ENCODE measurements around the gene PLEKHJ1.

PLEKHJ1 gene

DNA sequence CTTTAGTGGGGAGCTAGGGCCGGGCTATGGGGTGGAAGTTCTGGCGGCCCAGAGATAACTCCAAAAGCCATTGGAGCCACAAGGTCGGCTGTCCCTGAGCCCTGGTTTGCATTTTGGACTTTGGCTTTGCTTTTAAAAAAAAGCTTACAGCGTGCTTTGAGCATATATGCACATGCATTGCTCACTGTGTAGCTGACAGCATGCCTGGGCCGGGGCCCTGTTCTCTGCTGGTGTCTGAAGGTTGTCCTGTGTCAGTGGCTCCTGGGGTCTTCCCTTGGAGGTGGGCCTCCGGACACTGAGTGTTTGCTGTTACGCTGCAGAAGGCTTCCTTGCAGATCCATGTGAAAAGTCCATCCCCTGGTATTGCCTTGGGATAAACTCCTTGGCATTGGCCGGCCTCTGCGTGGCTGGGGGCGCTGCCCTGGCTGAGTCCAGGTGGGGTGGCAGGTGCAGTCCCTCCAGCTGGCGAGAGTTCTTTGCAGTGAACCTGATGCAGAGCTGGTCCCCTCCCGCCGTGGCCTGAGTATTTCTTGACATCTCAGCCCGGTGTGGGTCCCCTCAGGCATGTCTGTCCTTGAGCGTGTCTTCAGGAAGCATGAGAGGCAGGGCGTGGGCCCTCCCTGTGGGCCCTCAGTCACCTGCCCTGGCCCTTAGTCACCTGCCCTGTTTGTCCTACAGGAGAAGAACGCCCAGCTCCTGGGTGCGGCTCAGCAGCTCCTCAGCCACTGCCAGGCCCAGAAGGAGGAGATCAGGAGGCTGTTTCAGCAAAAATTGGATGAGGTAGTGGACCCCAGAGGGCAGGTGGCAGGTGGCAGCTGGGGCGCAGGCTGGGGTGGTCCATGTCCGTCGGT lies 23.0 kb downstream of the PLEKHJ1 start:
- Histone ChIP-seq H3K79me2 (ENCODE audit: insufficient read depth, low read depth) (no peaks in the 10 kb centered on the region), H3K4me3 (IDR thresholded peaks at IDR 0.05; ENCODE audit: insufficient read depth, low read depth, low read length) (no peak overlapping the region), H3K36me3 (ENCODE audit: insufficient read depth) (no peaks in the 10 kb centered on the region), H2AFZ (ENCODE audit: low read depth) (no peak overlapping the region), H4K20me1 (ENCODE audit: insufficient read depth) (no peaks in the 10 kb centered on the region), H3K4me2 (no peak overlapping the region), H3K9ac (no peak overlapping the region), H3K4me1 (ENCODE audit: low read depth, poor library complexity, severe bottlenecking) (no peaks in the 10 kb centered on the region), H3K27me3 (ENCODE audit: insufficient read depth, low read depth) (no peaks in the 10 kb centered on the region), H3K27ac (no peak overlapping the region)
- TF ChIP-seq, protein P1, sequence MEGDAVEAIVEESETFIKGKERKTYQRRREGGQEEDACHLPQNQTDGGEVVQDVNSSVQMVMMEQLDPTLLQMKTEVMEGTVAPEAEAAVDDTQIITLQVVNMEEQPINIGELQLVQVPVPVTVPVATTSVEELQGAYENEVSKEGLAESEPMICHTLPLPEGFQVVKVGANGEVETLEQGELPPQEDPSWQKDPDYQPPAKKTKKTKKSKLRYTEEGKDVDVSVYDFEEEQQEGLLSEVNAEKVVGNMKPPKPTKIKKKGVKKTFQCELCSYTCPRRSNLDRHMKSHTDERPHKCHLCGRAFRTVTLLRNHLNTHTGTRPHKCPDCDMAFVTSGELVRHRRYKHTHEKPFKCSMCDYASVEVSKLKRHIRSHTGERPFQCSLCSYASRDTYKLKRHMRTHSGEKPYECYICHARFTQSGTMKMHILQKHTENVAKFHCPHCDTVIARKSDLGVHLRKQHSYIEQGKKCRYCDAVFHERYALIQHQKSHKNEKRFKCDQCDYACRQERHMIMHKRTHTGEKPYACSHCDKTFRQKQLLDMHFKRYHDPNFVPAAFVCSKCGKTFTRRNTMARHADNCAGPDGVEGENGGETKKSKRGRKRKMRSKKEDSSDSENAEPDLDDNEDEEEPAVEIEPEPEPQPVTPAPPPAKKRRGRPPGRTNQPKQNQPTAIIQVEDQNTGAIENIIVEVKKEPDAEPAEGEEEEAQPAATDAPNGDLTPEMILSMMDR (conservative IDR thresholded peaks at IDR 0.05; ENCODE audit: low read depth, low read length): no peak

DNA sequence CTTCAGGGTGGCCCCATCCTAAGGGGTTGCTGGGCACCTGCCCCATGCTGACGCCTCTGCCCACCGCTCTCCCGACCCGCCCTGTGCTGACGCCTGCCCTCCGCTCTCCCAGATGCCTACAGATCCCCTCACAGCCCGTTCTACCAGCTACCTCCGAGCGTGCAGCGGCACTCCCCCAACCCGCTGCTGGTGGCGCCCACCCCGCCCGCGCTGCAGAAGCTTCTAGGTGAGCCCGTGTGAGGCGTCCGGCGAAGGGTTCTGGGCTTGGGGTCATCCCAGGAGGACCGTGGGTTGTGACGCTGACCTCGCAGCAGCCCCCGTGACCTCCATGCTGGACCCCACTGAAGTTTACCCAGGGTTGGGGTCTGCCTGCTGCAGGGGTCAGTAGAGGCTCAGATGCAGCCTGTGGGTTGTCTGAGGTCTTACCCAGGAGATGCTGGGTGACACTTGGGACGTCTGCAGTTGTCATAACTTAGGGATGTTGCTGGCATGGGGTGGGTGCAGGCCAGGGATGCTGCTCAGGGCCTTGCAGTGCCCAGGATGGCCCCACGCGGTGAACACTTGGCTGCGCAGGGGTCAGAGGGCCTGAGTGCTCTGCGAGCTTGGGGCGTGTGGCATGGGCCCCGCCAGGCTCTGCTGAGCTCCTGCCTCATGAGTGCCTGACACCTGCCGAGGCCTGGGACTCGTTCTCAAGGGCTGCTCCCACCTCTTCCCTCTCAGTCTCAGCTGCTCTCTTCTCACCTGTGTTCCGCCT lies 25.0 kb downstream of the PLEKHJ1 start:
- H3K4me1 ChIP-seq (ENCODE audit: low read depth, poor library complexity, severe bottlenecking): no peaks in the 10 kb centered on the region
- no peaks in the 10 kb centered on the region for H4K20me1 ChIP-seq (ENCODE audit: insufficient read depth)
- no peaks in the 10 kb centered on the region for H3K36me3 ChIP-seq (ENCODE audit: insufficient read depth)
- H3K4me3 ChIP-seq (IDR thresholded peaks at IDR 0.05; ENCODE audit: insufficient read depth, low read depth, low read length): no peak overlapping the region
- no peak overlapping the region for H2AFZ ChIP-seq (ENCODE audit: low read depth)
- no peak overlapping the region for H3K9ac ChIP-seq
- TF ChIP-seq, protein P1 (conservative IDR thresholded peaks at IDR 0.05; ENCODE audit: low read depth, low read length): no peak
- no peaks in the 10 kb centered on the region for H3K79me2 ChIP-seq (ENCODE audit: insufficient read depth, low read depth)
- no peak overlapping the region for H3K27ac ChIP-seq
- no peaks in the 10 kb centered on the region for H3K27me3 ChIP-seq (ENCODE audit: insufficient read depth, low read depth)
- H3K4me2 ChIP-seq: no peak overlapping the region

DNA sequence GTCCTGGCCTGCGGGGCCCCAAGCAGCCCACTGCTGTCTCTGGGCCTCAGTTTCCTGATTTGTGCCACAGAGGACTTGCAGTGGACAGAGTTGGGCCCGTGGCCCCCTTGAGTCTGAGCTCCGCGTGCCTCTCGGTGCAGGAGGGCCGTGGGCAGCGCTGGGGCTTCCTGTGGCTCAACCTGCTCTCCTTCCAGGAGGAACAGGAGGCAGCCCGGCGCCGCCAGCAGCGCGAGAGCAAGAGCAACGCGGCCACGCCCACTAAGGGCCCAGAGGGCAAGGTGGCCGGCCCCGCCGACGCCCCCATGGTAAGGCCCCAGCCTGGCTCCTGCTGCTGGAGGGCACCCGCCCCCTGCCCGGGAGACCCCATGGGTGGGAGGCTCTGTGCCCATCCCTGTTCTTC lies 25.9 kb downstream of the PLEKHJ1 start:
- TF ChIP-seq, protein P1 (conservative IDR thresholded peaks at IDR 0.05; ENCODE audit: low read depth, low read length): no peak
- no peaks in the 10 kb centered on the region for H3K4me1 ChIP-seq (ENCODE audit: low read depth, poor library complexity, severe bottlenecking)
- no peak overlapping the region for H3K9ac ChIP-seq
- H3K36me3 ChIP-seq (ENCODE audit: insufficient read depth): no peaks in the 10 kb centered on the region
- H2AFZ ChIP-seq (ENCODE audit: low read depth): no peak overlapping the region
- H3K79me2 ChIP-seq (ENCODE audit: insufficient read depth, low read depth): no peaks in the 10 kb centered on the region; the same call in 1 of the 2 replicates
- no peak overlapping the region for H3K27ac ChIP-seq
- no peak overlapping the region for H3K4me3 ChIP-seq (IDR thresholded peaks at IDR 0.05; ENCODE audit: insufficient read depth, low read depth, low read length)
- no peaks in the 10 kb centered on the region for H4K20me1 ChIP-seq (ENCODE audit: insufficient read depth)
- no peak overlapping the region for H3K4me2 ChIP-seq
- no peaks in the 10 kb centered on the region for H3K27me3 ChIP-seq (ENCODE audit: insufficient read depth, low read depth)

DNA sequence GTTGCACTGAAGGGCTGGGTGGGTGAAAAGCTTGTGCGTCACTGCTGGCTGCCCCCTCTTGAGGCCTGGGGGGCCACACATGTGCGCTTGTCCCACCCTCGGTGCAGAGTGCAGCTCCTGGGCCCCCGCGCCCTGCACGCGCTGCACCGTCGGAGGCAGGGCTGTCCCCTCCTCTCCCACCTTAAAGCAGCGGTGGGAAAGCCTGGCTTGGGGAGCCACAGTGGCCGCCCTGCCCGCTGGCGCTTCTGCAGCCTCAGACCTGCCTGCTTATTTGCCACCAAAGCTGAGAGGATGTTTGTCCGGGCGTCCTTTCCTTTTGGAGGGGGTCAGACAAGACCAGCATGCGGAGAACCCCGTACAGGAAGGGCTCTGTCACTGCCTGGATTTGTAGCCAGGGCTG lies 26.7 kb downstream of the PLEKHJ1 start:
- Histone ChIP-seq H3K36me3 (ENCODE audit: insufficient read depth) (no peaks in the 10 kb centered on the region), H3K4me3 (IDR thresholded peaks at IDR 0.05; ENCODE audit: insufficient read depth, low read depth, low read length) (no peak overlapping the region), H3K4me1 (ENCODE audit: low read depth, poor library complexity, severe bottlenecking) (no peaks in the 10 kb centered on the region), H3K9ac (no peak overlapping the region), H4K20me1 (ENCODE audit: insufficient read depth) (no peaks in the 10 kb centered on the region), H3K27me3 (ENCODE audit: insufficient read depth, low read depth) (no peaks in the 10 kb centered on the region), H3K79me2 (ENCODE audit: insufficient read depth, low read depth) (no peaks in the 10 kb centered on the region; the same call in 1 of the 2 replicates), H3K27ac (no peak overlapping the region), H3K4me2 (no peak overlapping the region), H2AFZ (ENCODE audit: low read depth) (no peak overlapping the region)
- TF ChIP-seq, protein P1 (conservative IDR thresholded peaks at IDR 0.05; ENCODE audit: low read depth, low read length): no peak
